NCI-H1092 treated with DMSO at 0.1 percent for 48 hours (cell line): ENCODE data around the gene ASB11.
"Not testable (repeated sequence)": the region's sequence is repeated elsewhere in the genome, so short reads cannot be mapped to it uniquely, and the experiment has no call there.

Experiments
- DNase-seq: peaks from one replicate; lab custom pipeline; 2025; lab: John Stamatoyannopoulos, UW

ASB11 gene

GRCh38 chrX:15305899-15306298 lies 9.5 kb downstream of the ASB11 start:
- not testable (repeated sequence) for DNase-seq

DNA sequence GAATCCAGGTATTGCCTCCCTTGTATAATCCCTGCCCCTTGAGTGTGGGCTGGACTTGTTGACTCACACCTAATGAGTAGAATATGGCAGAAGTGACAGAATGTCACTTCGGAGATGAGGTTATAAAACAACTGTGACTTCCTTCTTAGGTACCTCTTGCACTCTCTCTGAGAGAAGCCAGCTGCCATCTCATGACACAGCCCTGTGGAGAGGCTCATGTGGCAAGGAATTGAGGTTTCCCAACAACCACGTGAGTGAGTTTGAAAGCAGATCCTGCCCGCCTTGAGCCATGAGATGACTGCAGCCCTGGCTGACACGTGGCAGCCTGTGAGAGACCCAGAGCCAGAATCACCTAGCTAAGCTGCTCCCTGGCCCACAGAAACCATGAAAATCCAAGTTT lies 13.5 kb downstream of the ASB11 start:
- DNase-seq: no peak

DNA sequence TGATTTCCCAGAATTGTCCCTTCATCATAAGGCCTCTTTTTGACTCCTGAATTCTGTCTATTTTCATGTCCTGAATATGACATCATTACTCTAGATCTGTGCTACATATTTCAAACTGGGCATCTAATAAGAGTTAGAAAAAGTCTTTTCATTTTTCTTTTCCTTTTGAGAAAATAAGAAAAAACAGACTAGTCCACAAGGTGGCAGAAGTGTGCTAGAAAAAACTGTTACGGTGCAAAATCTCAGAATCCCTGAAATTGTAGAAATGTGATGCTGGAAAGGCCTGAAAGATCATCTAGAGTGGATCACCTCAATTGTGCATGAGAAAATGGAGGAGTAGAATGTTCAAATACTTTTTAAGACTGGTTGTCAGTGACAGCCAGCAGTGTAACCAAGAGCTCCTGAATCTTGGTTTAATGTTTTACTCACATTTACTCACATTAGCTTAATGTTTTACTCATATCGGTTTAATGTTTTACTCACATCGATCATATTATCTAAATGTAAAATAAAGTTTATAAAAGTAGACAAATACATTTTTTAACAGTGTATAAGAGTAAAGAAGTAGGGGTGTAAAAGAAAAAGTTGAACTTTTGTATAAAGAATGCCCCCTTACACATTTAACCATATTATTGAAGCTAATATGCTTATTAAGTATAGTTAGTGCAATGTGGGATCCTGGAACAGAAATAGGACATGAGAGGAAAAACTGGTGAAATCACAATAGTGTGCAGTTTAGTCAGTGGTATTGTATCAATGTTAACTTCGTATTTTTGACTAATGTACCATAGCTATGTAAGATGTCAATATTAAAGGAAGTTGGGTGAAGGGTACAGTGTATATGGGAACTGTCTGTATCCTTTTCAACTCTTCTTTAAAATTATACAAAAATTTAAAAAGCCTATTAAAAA lies 15.2 kb downstream of the ASB11 start:
- DNase-seq: no peak

DNA sequence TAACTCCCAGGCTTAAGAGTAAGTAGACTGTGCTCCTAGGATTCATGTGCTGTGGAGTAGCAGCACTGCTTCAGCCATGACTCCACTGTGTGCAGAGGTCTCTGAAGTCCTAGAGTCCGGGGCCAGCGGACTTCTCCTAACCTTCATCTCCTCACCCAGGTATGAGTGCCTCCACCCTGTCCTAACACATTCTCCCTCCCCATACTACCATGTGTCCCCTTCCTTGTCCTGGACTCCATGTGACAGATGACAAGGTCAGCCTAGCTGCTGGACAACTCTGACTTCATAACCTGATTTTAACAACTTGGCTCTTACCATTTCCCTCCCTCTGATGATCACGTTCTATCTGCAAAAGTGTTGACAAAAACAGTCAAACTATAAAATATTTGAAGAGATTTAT lies 16.7 kb downstream of the ASB11 start:
- no peak for DNase-seq

- no peak for DNase-seq
Measured at GRCh38 chrX:15298201-15298600, 17.2 kb downstream of the ASB11 start.

- no peak for DNase-seq
Measured at GRCh38 chrX:15293451-15293850, 22.0 kb downstream of the ASB11 start.

DNA sequence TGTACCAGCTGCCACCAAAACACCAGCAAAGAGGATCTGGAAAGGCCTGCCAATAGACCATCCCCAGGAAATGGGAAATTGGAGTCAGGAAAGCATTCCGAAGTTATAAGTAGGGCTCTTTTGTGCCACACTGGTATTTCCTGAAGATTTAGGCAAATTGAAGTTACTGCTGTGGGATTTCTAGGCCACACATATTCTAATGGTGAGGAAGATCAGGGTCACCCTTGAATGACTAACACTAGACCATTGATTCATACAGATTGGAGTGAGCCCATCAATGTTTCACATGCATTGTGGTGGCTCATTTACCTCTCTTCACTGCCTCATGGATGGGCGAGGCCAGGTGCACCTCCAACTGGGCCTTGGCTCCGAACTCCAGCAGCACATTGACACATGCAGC lies 22.6 kb downstream of the ASB11 start:
- no peak for DNase-seq

DNA sequence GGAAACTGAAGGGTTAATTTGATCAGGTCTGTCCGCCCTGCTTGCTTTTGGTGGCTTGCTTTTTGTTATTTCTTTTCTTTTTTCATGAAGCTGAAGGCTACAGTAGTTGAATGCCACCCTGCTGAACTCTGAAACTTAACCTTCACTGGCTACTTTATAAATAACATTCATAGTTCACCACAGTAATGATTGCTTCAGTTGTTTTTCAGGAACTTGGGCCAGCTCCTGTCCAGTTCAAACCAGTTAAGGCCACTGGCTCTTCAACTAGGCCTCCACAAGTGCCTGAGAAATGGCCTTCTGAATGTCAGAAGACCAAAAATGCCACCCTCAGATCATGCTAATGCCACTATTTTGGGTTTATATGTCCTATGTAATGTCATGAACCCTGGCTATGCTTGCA lies 37.8 kb downstream of the ASB11 start:
- DNase-seq: no peak

- DNase-seq: no peak
Measured at GRCh38 chrX:15274946-15275345, 40.5 kb downstream of the ASB11 start.

DNA sequence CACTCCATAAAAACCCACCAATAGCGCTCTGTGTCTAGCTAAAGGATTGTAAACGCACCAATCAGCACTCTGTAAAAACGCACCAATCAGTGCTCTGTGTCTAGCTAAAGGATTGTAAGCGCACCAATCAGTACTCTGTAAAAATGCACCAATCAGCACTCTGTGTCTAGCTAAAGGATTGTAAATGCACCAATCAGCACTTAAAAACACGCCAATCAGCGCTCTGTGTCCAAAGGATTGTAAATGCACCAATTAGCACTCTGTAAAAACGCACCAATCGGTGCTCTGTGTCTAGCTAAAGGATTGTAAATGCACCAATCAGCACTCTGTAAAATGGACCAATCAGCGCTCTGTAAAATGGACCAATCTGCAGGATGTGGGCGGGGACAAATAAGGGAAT lies 42.2 kb downstream of the ASB11 start:
- not testable (repeated sequence) for DNase-seq

GRCh38 chrX:15271757-15272156 lies 43.7 kb downstream of the ASB11 start:
- no peak for DNase-seq

- no peak for DNase-seq
Measured at GRCh38 chrX:15269618-15270521, 45.6 kb downstream of the ASB11 start, which contains the start of gene ASB9. Gene ASB9 (minus strand): TSS chrX:15270083. CDS start chrX:15269874, 209 bp downstream.

DNA sequence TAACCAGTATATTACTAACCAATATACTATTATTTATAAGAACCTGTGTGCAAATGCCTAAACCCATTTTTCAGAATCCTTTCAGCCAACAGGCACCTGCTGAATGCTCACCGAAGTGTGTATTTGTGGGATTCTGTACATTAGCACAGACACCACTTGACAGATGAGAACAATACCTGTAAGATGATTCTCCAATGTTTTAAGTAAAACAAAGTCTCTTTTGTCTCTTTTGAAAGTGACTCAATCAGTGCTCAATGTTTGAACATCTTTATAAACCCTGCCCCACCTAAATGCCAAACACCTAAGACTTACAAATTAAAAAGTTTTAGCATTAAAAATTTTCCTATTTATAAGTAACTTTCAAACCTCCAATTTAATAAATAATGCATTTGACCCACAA lies 46.3 kb downstream of the ASB11 start:
- DNase-seq: no peak

DNA sequence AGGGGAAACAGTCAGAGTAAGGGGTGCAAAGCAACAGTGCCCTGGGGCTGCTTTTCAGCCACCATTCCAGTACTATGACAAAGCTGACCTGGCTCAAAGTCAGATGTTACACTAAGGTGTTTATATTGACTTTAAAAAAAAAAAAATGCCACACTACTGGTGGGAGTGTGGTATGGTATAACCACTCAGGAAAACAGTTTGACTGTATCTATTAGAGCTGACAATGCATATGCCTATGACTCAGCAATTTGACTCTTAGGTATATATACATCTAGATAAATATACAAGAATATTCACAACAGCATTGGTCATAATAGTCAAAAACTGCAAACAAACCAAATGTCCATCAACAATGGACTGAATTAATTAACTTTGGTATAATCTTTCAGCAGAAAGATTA lies 60.6 kb downstream of the ASB11 start:
- no peak for DNase-seq

DNA sequence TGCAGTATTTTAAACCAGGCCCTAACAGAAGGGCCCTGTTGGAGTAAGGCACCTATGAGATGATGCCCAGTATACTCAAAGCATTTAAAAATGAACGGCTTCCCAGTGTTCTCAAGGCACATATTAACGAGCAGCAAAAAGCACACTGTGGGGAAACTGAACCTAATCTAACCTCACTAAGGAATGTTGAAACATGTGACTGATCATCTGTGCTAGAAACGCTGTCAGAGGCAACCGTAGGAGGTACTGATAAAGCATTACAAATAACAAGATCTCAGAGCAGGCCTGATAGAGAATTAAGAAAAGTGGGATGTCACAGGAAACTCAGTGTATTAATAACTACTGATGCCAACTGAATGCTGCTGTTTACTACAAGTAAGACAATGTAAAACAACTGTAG lies 69.5 kb downstream of the ASB11 start:
- no peak for DNase-seq

- no peak for DNase-seq
Measured at GRCh38 chrX:15244421-15244820, 71.0 kb downstream of the ASB11 start.

- DNase-seq: peak; percentile 76
Measured at GRCh38 chrX:15242899-15243555, 72.4 kb downstream of the ASB11 start.

GRCh38 chrX:15241301-15241700 lies 74.1 kb downstream of the ASB11 start:
- no peak for DNase-seq

GRCh38 chrX:15240414-15240813 lies 75.0 kb downstream of the ASB11 start:
- DNase-seq: no peak

- DNase-seq: no peak
Measured at GRCh38 chrX:15236146-15236545, 79.3 kb downstream of the ASB11 start.

GRCh38 chrX:15235001-15235400 lies 80.4 kb downstream of the ASB11 start:
- DNase-seq: no peak

DNA sequence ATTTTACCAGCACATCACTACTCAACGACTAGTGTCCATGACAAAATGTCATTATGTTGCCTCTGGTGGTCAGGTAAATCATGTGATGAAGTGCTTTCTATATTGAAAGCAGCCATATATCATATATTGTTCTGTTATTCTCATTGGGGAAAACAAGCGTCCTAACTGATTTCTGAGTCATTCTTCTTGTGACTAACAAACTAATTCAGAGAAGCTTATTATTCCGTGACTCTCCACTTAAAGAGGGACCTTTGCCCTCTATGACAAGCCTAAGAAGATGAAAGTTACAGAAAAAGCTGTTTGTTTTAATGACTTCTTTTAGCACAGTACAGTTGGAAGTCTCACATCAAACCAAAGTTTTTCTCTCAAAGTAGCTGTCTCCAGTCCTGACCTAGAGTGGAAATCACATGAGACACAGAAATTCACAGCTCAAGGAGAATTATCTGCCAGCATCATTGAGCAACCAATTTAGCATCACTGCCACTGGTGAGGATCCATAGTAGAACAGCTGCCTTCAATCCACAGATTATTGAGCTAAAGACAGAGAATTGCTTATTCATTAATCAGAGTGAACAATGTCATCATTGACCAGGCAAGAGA lies 81.9 kb downstream of the ASB11 start:
- DNase-seq: no peak
